Measurements from ENCODE around the gene KLHL4. TPM values are rescaled to one million over a fixed set of nuclear protein-coding genes. Genes with fewer than 3 reads are reported as not detected.

Gene KLHL4
- total and polyA plus RNA-seq, 4 donors, result 7.0 to 13.5 (median 10.6) TPM

DNA sequence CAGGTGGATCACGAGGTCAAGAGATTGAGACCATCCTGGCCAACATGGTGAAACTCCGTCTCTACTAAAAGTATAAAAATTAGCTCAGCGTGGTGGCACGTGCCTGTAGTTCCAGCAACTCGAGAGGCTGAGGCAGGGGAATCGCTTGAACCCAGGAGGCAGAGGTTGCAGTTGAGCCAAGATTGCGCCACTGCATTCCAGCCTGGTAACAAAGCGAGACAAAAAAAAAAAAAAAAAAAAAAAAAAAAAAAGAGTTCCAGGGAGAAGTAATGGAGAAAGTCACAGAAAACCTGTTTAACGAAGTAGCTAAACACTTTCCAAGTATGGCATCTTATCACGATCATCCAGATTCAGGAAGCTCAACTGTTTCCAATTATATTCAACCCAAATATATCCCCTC lies 10.9 kb downstream of the KLHL4 start:
- Histone ChIP-seq H3K36me3 (ENCODE audit: control insufficient read depth, insufficient read depth, low read length) (no peaks in the 10 kb centered on the region), H3K27ac (ENCODE audit: low read depth, low read length) (no peak overlapping the region), H3K4me3 (ENCODE audit: low read depth, low read length) (no peak overlapping the region), H3K27me3 (ENCODE audit: control insufficient read depth, insufficient read depth, low read length) (no peaks in the 10 kb centered on the region), H3K9me3 (ENCODE audit: control insufficient read depth, insufficient read depth, low read length) (no peaks in the 10 kb centered on the region), H3K4me1 (ENCODE audit: control insufficient read depth, insufficient read depth, low read length) (no peaks in the 10 kb centered on the region)
- 80% methylated on average over 9 of the region's 10 CpGs for WGBS (ENCODE audit: insufficient coverage)
- no peak for DNase-seq (ENCODE audit: low read depth in 4 of 6, low spot score in 6 of 6)

GRCh38 chrX:87571964-87572363 lies 54.4 kb downstream of the KLHL4 start:
- Histone ChIP-seq H3K4me3 (ENCODE audit: low read depth, low read length) (no peak overlapping the region), H3K9me3 (ENCODE audit: control insufficient read depth, insufficient read depth, low read length) (no peaks in the 10 kb centered on the region), H3K27ac (ENCODE audit: low read depth, low read length) (no peak overlapping the region), H3K36me3 (ENCODE audit: control insufficient read depth, insufficient read depth, low read length) (no peaks in the 10 kb centered on the region), H3K27me3 (ENCODE audit: control insufficient read depth, insufficient read depth, low read length) (no peaks in the 10 kb centered on the region), H3K4me1 (ENCODE audit: control insufficient read depth, insufficient read depth, low read length) (no peaks in the 10 kb centered on the region)
- WGBS (ENCODE audit: insufficient coverage), result no CpG with 5 or more reads among the region's 1 CpG
- DNase-seq (ENCODE audit: low read depth in 4 of 6, low spot score in 6 of 6), result no peak

- DNase-seq (ENCODE audit: low read depth in 4 of 6, low spot score in 6 of 6), result no peak
- Histone ChIP-seq H3K27ac (ENCODE audit: low read depth, low read length) (no peak overlapping the region), H3K36me3 (ENCODE audit: control insufficient read depth, insufficient read depth, low read length) (no peaks in the 10 kb centered on the region), H3K27me3 (ENCODE audit: control insufficient read depth, insufficient read depth, low read length) (no peaks in the 10 kb centered on the region), H3K4me1 (ENCODE audit: control insufficient read depth, insufficient read depth, low read length) (no peaks in the 10 kb centered on the region), H3K4me3 (ENCODE audit: low read depth, low read length) (no peak overlapping the region), H3K9me3 (ENCODE audit: control insufficient read depth, insufficient read depth, low read length) (no peaks in the 10 kb centered on the region)
- WGBS (ENCODE audit: insufficient coverage), result 60% methylated on average over 1 of the region's 3 CpGs
These were observed 55.3 kb downstream of the KLHL4 start for GRCh38 chrX:87572901-87573300.

DNA sequence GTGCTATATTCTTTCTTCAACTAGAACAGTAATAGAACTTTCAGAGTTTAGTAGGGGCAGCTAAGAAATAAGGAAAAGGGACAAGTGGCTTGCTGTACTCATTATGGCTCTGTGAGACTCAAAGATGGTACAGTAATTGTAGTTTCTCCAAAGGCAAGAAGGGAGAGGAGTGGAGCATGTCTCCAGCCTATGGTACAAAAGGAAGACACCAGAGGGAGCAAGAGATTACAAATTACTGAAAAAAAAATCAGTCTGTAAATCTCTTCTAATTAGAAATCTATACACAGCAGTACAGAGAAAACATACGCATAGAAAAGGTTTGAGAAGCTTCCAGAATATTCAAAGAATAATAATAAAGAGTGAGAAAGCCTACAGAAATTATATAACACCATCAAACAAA lies 61.4 kb downstream of the KLHL4 start:
- H3K4me3 ChIP-seq (ENCODE audit: low read depth, low read length), result no peak overlapping the region
- H3K36me3 ChIP-seq (ENCODE audit: control insufficient read depth, insufficient read depth, low read length), result no peaks in the 10 kb centered on the region
- no peaks in the 10 kb centered on the region for H3K4me1 ChIP-seq (ENCODE audit: control insufficient read depth, insufficient read depth, low read length)
- H3K27ac ChIP-seq (ENCODE audit: low read depth, low read length), result no peak overlapping the region
- peaks cover 7% of the 10 kb centered on the region for H3K27me3 ChIP-seq (ENCODE audit: control insufficient read depth, insufficient read depth, low read length)
- no peak for DNase-seq (ENCODE audit: low read depth in 4 of 6, low spot score in 6 of 6)
- no CpG with 5 or more reads among the region's 1 CpG for WGBS (ENCODE audit: insufficient coverage)
- H3K9me3 ChIP-seq (ENCODE audit: control insufficient read depth, insufficient read depth, low read length), result no peaks in the 10 kb centered on the region

GRCh38 chrX:87580862-87581261 lies 63.3 kb downstream of the KLHL4 start:
- Histone ChIP-seq H3K4me1 (ENCODE audit: control insufficient read depth, insufficient read depth, low read length) (no peaks in the 10 kb centered on the region), H3K27me3 (ENCODE audit: control insufficient read depth, insufficient read depth, low read length) (peaks cover 7% of the 10 kb centered on the region), H3K9me3 (ENCODE audit: control insufficient read depth, insufficient read depth, low read length) (no peaks in the 10 kb centered on the region), H3K36me3 (ENCODE audit: control insufficient read depth, insufficient read depth, low read length) (no peaks in the 10 kb centered on the region), H3K4me3 (ENCODE audit: low read depth, low read length) (no peak overlapping the region), H3K27ac (ENCODE audit: low read depth, low read length) (no peak overlapping the region)
- no peak for DNase-seq (ENCODE audit: low read depth in 4 of 6, low spot score in 6 of 6)
- WGBS (ENCODE audit: insufficient coverage), result 95% methylated on average over 2 of the region's 2 CpGs

DNA sequence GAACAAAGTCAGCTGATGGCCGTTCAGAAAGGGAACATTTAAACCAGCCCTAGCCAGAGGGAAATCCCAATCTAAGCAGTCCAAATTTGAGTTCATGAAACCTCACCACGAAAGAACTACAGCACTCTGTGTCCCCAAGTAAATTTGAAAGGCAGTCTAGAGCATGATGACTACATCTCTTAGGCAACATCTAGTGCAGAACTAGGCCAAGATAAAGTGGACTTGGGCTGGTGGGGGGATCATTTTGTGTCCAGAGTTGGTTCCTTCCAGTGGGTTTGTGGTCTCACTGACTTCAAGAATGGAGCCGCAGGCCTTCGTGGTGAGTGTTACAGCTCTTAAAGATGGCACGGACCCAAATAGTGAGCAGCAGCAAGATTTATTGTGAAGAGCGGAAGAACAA lies 64.9 kb downstream of the KLHL4 start:
- Histone ChIP-seq H3K9me3 (ENCODE audit: control insufficient read depth, insufficient read depth, low read length) (no peaks in the 10 kb centered on the region), H3K4me3 (ENCODE audit: low read depth, low read length) (no peak overlapping the region), H3K36me3 (ENCODE audit: control insufficient read depth, insufficient read depth, low read length) (no peaks in the 10 kb centered on the region), H3K4me1 (ENCODE audit: control insufficient read depth, insufficient read depth, low read length) (no peaks in the 10 kb centered on the region), H3K27ac (ENCODE audit: low read depth, low read length) (no peak overlapping the region), H3K27me3 (ENCODE audit: control insufficient read depth, insufficient read depth, low read length) (peaks cover 7% of the 10 kb centered on the region)
- DNase-seq (ENCODE audit: low read depth in 4 of 6, low spot score in 6 of 6), result no peak
- WGBS (ENCODE audit: insufficient coverage), result 83% methylated on average over 5 of the region's 6 CpGs

GRCh38 chrX:87583679-87584078 lies 66.1 kb downstream of the KLHL4 start:
- no peak overlapping the region for H3K27ac ChIP-seq (ENCODE audit: low read depth, low read length)
- no peaks in the 10 kb centered on the region for H3K36me3 ChIP-seq (ENCODE audit: control insufficient read depth, insufficient read depth, low read length)
- no CpG with 5 or more reads among the region's 1 CpG for WGBS (ENCODE audit: insufficient coverage)
- H3K9me3 ChIP-seq (ENCODE audit: control insufficient read depth, insufficient read depth, low read length), result no peaks in the 10 kb centered on the region
- no peaks in the 10 kb centered on the region for H3K4me1 ChIP-seq (ENCODE audit: control insufficient read depth, insufficient read depth, low read length)
- no peak overlapping the region for H3K4me3 ChIP-seq (ENCODE audit: low read depth, low read length)
- H3K27me3 ChIP-seq (ENCODE audit: control insufficient read depth, insufficient read depth, low read length), result peaks cover 5% of the 10 kb centered on the region
- DNase-seq (ENCODE audit: low read depth in 4 of 6, low spot score in 6 of 6), result no peak

GRCh38 chrX:87616371-87616770 lies 98.8 kb downstream of the KLHL4 start:
- peak in 2 of 6 donors; percentile 5 to 48 for DNase-seq (ENCODE audit: low read depth in 4 of 6, low spot score in 6 of 6)
- Histone ChIP-seq H3K9me3 (ENCODE audit: control insufficient read depth, insufficient read depth, low read length) (no peaks in the 10 kb centered on the region), H3K27me3 (ENCODE audit: control insufficient read depth, insufficient read depth, low read length) (no peaks in the 10 kb centered on the region), H3K4me3 (ENCODE audit: low read depth, low read length) (no peak overlapping the region), H3K36me3 (ENCODE audit: control insufficient read depth, insufficient read depth, low read length) (no peaks in the 10 kb centered on the region), H3K27ac (ENCODE audit: low read depth, low read length) (no peak overlapping the region), H3K4me1 (ENCODE audit: control insufficient read depth, insufficient read depth, low read length) (no peaks in the 10 kb centered on the region)
- WGBS (ENCODE audit: insufficient coverage), result 40% methylated on average over 1 of the region's 2 CpGs

GRCh38 chrX:87621697-87622096 lies 104.1 kb downstream of the KLHL4 start:
- H3K4me1 ChIP-seq (ENCODE audit: control insufficient read depth, insufficient read depth, low read length), result no peaks in the 10 kb centered on the region
- no peaks in the 10 kb centered on the region for H3K9me3 ChIP-seq (ENCODE audit: control insufficient read depth, insufficient read depth, low read length)
- no CpG with 5 or more reads among the region's 2 CpGs for WGBS (ENCODE audit: insufficient coverage)
- no peak overlapping the region for H3K27ac ChIP-seq (ENCODE audit: low read depth, low read length)
- H3K27me3 ChIP-seq (ENCODE audit: control insufficient read depth, insufficient read depth, low read length), result no peaks in the 10 kb centered on the region
- H3K36me3 ChIP-seq (ENCODE audit: control insufficient read depth, insufficient read depth, low read length), result no peaks in the 10 kb centered on the region
- peak in 4 of 6 donors; percentile 8 to 51 (median 24) for DNase-seq (ENCODE audit: low read depth in 4 of 6, low spot score in 6 of 6)
- no peak overlapping the region for H3K4me3 ChIP-seq (ENCODE audit: low read depth, low read length)

DNA sequence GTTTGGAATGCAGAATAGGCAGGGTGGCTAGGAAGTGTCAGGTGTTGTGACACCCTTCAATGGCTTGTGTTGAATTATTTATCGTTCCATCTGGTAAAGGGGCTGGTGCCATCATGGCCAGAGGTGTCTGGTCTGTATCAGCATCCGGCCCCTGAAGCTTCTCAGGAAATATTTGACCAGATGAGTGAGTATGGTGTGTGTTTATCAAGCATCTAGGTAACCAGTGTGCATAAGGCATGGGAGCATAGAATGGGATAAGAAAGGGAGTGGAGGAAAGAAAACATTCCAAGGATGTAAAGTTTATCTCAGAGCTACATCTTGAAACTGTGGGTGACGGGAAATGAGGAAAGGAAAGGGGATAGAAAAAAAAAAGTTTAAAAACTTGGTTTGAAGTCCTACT lies 109.4 kb downstream of the KLHL4 start:
- H3K27ac ChIP-seq (ENCODE audit: low read depth, low read length), result no peak overlapping the region
- H3K27me3 ChIP-seq (ENCODE audit: control insufficient read depth, insufficient read depth, low read length), result no peaks in the 10 kb centered on the region
- H3K9me3 ChIP-seq (ENCODE audit: control insufficient read depth, insufficient read depth, low read length), result no peaks in the 10 kb centered on the region
- no peak overlapping the region for H3K4me3 ChIP-seq (ENCODE audit: low read depth, low read length)
- WGBS (ENCODE audit: insufficient coverage), result 72% methylated on average over 2 of the region's 3 CpGs
- DNase-seq (ENCODE audit: low read depth in 4 of 6, low spot score in 6 of 6), result no peak
- H3K4me1 ChIP-seq (ENCODE audit: control insufficient read depth, insufficient read depth, low read length), result no peaks in the 10 kb centered on the region
- H3K36me3 ChIP-seq (ENCODE audit: control insufficient read depth, insufficient read depth, low read length), result no peaks in the 10 kb centered on the region

Measured in spinal cord (tissue), 10 donors.